Endometrial microvascular endothelial cells (primary cell): Measurements from ENCODE around the gene IER5L. TPM values are rescaled to one million over a fixed set of nuclear protein-coding genes. Genes with fewer than 3 reads are reported as not detected.

ENCODE experiments used
- in situ Hi-C: cut with HindIII; loops from 2 replicates; pipeline ENCODE4 v1.10.0; 2017; ENCODE audit warnings: low sequenced_read_pairs, low pct_unique_long_range_greater_than_20kb; ENCODE audit errors: inconsistent ontology term
- total RNA-seq: library from RNA; depleted of rRNA; stranded (reverse); fragments of >200 nt; gene quantifications from one replicate; pipeline ENCODE4 v1.2.3, GENCODE V29; 2015; ENCODE audit errors: inconsistent ontology term

Gene IER5L
- total RNA-seq, 1 donor from 2014 or later: 18.1 TPM

- in situ Hi-C loops: no loop called here
Measured at GRCh38 chr9:129184219-129184524, 6.1 kb upstream of the IER5L start.

- in situ Hi-C loops: no loop called here
Measured at GRCh38 chr9:129183495-129184218, 5.6 kb upstream of the IER5L start.

- in situ Hi-C loops: no loop called here
Measured at GRCh38 chr9:129182625-129183494, 4.8 kb upstream of the IER5L start.

GRCh38 chr9:129182122-129182521 lies 4.1 kb upstream of the IER5L start:
- in situ Hi-C loops: no loop called here

GRCh38 chr9:129181246-129181645 lies 3.2 kb upstream of the IER5L start:
- in situ Hi-C loops: no loop called here

DNA sequence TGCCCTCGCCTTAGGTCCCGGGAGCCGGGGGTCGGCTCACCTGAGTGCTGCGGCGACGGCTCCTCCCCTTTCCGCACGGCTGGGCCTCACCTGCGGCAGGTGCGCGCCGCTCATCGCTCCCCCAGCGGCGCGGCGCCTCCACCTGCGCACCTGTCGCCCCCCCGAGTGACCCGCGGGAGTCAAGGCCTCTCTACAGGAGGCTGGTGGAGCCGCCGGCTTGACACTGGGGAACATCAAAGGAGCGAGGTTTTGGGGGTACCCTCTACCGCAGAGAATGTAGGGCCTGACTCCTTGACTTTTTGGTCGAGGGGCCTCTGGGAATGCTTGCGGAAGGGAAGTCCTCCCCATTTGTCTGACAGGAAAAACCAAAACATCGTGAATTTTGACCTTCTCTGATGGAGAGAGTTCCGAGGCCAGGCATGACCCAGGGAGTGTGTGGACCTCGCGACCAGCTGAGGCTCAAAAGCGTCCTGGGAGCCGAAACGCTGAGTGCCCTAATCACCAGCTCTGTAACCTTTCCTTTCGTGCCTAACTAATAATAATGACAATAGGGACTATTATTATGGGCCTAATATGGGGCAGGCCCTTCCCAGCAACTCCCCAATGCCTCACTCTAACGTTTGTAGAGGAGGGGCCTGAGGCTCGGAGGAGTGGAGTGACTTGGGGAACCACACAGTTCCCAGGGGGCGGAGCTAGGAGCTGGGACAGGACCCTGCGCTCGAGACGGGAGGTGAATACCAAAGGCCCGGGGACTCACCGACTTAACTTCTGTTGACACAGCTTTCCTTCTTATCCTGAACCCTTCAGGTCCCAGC lies 714 bp upstream of the IER5L start:
- in situ Hi-C loops: no loop called here

DNA sequence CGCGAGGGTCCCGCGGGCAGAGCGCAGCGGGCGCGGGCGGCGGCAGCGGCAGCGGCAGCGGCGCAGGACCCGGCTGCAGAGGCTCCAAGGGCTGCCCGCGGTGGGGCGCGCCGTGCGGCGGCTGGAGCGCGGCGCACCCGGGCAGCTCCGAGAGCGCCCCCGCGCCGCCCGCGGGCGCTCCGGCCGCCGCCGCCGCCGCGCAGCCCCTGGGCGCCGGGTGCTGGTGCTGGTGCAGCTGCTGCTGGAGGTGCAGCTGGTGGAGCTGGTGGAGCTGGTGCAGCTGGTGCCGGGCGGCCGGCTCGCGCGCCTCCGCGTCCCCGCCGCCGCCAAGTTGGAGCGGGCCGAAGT lies 644 bp downstream of the IER5L start:
- in situ Hi-C loops: no loop called here

- in situ Hi-C loops: no loop called here
Measured at GRCh38 chr9:129176701-129177442, 1.2 kb downstream of the IER5L start.

DNA sequence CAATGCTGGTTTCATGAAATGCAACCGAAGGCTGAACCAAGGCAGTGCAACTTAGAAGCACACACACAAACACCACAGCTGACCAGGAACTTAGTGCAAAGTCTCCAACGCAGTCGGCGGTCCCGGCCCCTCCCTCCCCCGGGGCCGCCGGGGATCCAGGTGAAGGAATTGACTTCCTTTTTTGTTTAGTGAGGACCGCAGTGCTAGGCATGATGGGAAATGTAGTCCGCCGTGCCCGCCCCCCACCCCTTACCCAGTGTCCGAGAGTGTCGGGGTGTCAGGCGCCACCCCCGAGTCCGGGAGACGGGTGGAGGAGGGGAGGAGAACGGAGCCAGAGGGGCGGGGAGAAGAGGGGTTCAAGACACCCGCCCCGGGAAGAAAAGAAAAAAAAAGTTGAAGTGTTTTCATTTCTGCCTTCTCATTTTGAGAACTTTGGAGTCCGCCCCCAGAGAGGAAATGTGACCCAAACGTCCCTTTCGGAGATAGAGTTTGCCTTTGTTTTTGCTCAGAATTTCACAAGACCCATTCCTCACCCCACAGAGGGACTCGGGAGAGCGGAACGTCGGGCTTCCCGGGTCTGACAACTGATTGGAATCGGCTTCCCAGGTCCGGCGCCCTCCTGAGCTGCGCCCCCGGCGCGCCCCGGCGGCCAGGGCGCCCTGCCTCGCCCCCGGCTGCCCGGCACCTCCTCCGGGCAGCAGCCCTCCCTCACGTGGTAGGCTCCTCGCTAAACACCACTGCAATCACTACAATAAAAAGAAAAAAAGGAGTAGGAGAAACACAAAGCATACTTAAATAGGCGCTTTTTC lies 2.0 kb downstream of the IER5L start:
- in situ Hi-C loops: no loop called here

- in situ Hi-C loops: no loop called here
Measured at GRCh38 chr9:129175515-129175824, 2.6 kb downstream of the IER5L start.

- in situ Hi-C loops: no loop called here
Measured at GRCh38 chr9:129174724-129175514, 3.1 kb downstream of the IER5L start.

GRCh38 chr9:129174102-129174723 lies 3.8 kb downstream of the IER5L start:
- in situ Hi-C loops: no loop called here

DNA sequence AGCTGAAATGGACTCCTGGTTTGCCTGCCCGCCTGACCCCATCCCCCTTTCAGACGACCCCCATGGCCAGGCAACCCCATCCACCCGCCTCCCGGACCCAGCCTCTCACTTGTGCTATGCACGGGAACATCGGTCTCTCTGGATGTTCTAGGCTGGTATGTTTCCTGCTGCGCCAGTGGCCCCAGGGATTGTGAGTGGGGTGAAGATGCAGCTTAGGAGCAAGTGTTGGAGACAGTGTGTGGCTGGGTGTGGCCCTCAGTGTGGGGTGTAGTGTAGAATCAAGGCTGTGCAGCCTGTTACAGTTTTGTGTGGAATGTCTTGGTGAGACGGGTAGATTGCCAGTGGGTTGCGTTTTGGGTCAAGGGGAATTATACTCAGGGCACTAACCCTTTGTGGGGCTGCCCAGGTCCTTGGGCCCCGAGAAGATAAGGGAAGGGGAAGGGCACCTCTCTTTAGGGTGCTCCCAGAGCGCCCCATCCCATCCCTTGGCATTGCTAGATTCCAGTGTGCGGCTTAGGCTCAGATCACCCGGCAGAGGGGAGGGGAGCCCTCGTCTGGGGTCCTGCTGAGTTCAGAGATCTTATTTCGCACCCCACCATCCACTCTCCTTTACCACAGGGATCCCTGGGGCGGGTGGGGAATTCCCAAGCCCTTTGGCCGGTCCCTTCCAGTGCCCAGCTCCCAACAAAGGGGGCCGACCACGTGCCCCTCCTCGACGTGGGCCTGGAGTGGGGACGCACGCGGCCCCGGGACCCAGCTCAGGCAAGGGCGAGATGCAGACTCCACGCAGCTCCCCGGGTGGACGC lies 4.6 kb downstream of the IER5L start:
- in situ Hi-C loops: no loop called here

DNA sequence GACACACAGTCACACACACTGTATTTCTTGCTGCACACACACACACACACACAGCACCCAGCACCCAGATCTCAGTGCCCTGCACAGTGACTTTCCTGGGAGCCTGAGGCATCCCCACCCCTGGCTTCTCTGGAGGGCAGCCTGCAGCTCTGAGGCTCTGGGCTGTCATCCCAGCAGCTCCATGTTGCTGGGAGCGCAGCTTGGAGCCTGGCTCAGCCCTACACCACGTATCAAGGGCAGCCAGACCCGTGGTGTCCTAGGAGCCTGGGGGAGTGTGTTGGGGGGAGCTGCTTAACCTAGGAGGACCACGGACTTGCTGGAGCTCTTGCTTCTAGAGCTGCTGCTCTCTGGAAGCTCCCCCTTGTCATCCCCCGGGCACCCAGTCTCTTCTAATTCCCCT lies 5.2 kb downstream of the IER5L start:
- in situ Hi-C loops: no loop called here

- in situ Hi-C loops: no loop called here
Measured at GRCh38 chr9:129171993-129172751, 5.9 kb downstream of the IER5L start.

GRCh38 chr9:129170229-129170628 lies 7.8 kb downstream of the IER5L start:
- in situ Hi-C loops: no loop called here
